Liver (tissue), 3 donors: Measurements from ENCODE around the gene SNX32.

ENCODE experiments used
- CTCF ChIP-seq: fragments of 150-350 bp; IDR thresholded peaks from 2 replicates; pipeline ENCODE4 v1.5.1; 2017; ENCODE audit warnings: improper control_type of control experiment, low read depth, low read length; ENCODE audit not compliant: missing input control
- TF ChIP-seq, protein P1 (sequence below): IDR thresholded peaks from 2 replicates; pipeline ENCODE4 v1.6.1; 2016; ENCODE audit warnings: antibody characterized with exemption
- donor health status: healthy.
- donor health status: healthy.

DNA sequence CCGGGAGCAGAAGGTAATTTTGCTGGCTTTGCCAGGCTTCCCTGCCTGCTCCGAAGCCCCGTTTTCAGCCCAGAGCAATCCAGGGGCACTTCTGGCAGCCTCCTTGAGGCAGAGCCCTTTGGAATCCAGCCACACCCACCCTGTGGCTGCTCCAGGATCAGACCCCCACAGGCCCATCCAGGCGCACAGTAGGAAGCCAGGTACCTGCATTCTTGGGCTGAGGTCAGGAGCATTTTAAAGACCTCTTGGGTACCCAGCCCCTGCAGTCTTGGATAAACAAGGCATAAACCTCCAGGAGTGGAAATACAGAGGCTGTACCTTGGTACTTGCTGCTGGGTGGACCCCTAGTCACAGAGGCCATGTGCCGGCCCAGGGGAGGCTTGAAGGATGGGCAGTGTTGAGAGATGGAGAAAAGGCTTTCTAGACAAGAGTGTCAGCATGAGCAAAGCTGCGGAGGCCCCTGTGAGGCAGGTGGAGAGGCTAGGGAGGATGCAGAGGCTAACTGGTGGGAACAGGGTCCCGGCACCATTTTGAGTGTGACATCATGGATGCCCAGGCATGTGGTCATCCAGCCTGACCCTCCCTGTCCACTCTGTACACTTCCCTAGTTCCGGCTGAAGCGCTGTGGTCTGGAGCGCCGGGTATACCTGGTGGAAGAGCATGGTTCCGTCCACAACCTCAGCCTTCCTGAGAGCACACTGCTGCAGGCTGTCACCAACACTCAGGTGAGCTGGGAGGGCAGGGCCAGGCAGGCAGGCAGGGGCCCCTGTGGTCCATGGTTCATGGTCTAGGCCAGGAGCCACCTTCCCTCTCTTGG, 30.3 kb downstream of the SNX32 start:
- TF ChIP-seq, protein P1, sequence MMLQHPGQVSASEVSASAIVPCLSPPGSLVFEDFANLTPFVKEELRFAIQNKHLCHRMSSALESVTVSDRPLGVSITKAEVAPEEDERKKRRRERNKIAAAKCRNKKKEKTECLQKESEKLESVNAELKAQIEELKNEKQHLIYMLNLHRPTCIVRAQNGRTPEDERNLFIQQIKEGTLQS, result no peak
- TF ChIP-seq CTCF, result no peak
